Brain microvascular endothelial cell (primary cell): ENCODE results near the gene KIAA1328.

Experiments
- DNase-seq: peaks from one replicate; pipeline ENCODE4 v3.0.0-alpha.2; 2020
- H3K27ac ChIP-seq: fragments of 250-450 bp; sonication (Bioruptor Pico); 2 replicates; pipeline ENCODE4 v1.5.1; 2020; ENCODE audit warnings: mild to moderate bottlenecking, moderate library complexity
- H3K27me3 ChIP-seq: fragments of 250-450 bp; sonication (Bioruptor Pico); replicated peaks from 2 replicates; pipeline ENCODE4 v1.5.1; 2020; ENCODE audit warnings: mild to moderate bottlenecking
- H3K36me3 ChIP-seq: fragments of 250-450 bp; sonication (Bioruptor Pico); replicated peaks from 2 replicates; pipeline ENCODE4 v1.5.1; 2020; ENCODE audit warnings: mild to moderate bottlenecking
- H3K4me3 ChIP-seq: 2 replicates; pipeline ENCODE4 v1.5.1; 2011; ENCODE audit warnings: low read depth, mild to moderate bottlenecking, control low read depth, low read length, moderate library complexity
- in situ Hi-C: cut with HindIII; loops from 2 replicates; pipeline ENCODE4 v1.10.0; 2017; ENCODE audit warnings: low sequenced_read_pairs, low pct_ligation_motif_present
- TF ChIP-seq, protein P1 (sequence below): IDR thresholded peaks from 2 replicates; pipeline ENCODE4 v1.5.1; 2011; ENCODE audit warnings: low read depth, mild to moderate bottlenecking, moderate library complexity, low read length, control low read depth, inconsistent platforms; ENCODE audit errors: missing control alignments

KIAA1328 gene

GRCh38 chr18:37184209-37184868 is 355.4 kb downstream of the KIAA1328 start:
- H3K27me3 ChIP-seq = no peaks in the 10 kb centered on the region
- no peak overlapping the region for H3K4me3 ChIP-seq
- H3K36me3 ChIP-seq = no peaks in the 10 kb centered on the region
- in situ Hi-C loops = no loop called here
- no peak for DNase-seq
- H3K27ac ChIP-seq = no peak overlapping the region
- TF ChIP-seq, protein P1, sequence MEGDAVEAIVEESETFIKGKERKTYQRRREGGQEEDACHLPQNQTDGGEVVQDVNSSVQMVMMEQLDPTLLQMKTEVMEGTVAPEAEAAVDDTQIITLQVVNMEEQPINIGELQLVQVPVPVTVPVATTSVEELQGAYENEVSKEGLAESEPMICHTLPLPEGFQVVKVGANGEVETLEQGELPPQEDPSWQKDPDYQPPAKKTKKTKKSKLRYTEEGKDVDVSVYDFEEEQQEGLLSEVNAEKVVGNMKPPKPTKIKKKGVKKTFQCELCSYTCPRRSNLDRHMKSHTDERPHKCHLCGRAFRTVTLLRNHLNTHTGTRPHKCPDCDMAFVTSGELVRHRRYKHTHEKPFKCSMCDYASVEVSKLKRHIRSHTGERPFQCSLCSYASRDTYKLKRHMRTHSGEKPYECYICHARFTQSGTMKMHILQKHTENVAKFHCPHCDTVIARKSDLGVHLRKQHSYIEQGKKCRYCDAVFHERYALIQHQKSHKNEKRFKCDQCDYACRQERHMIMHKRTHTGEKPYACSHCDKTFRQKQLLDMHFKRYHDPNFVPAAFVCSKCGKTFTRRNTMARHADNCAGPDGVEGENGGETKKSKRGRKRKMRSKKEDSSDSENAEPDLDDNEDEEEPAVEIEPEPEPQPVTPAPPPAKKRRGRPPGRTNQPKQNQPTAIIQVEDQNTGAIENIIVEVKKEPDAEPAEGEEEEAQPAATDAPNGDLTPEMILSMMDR = no peak

DNA sequence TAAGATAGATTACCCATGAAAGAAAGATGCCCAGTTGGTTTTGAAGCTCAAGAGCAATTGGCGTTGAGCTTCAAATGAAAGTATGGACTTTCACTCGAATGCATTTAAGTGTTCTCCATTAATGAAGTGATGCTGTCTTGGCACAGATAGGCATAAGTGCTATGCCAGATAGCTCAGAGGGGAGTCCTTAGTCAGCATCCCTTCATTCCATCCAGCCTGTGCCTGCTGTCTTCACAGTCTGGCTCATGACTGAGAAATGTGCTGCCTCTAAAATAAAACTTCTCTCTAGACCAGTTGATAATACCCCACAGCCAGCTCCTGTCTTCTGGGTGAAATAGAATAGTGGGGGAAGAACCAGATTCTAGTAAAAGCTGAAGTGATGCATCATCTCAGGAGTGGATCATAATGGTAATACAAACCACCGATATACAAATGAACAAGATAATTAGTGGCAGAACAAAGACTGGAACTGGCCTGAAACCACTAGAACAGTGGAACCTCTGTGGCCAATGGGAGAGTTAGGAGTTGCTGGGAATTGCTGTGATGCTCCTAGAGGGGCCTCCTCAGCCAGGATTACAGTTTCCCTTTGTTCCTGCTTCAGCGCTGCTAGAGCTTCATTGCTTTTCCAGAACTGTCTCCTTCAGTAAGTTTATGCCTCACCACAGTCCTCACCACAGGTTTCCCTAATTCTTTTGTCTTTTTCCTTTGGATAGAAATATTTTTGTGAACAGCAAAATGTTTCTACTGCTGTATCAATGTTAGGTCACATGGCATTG is 359.3 kb downstream of the KIAA1328 start:
- H3K36me3 ChIP-seq = no peaks in the 10 kb centered on the region
- H3K27me3 ChIP-seq = no peaks in the 10 kb centered on the region
- no peak overlapping the region for H3K27ac ChIP-seq
- TF ChIP-seq, protein P1 = no peak
- in situ Hi-C loops = no loop called here
- DNase-seq = no peak
- no peak overlapping the region for H3K4me3 ChIP-seq

- Histone ChIP-seq H3K27ac (no peak overlapping the region), H3K4me3 (no peak overlapping the region), H3K36me3 (no peaks in the 10 kb centered on the region), H3K27me3 (no peaks in the 10 kb centered on the region)
- no peak for DNase-seq
- TF ChIP-seq, protein P1 = no peak
- in situ Hi-C loops = no loop called here
Measured at GRCh38 chr18:37199741-37200140, 370.8 kb downstream of the KIAA1328 start.

- Histone ChIP-seq H3K36me3 (no peaks in the 10 kb centered on the region), H3K27ac (no peak overlapping the region), H3K27me3 (no peaks in the 10 kb centered on the region), H3K4me3 (no peak overlapping the region)
- in situ Hi-C loops = no loop called here
- TF ChIP-seq, protein P1 = no peak
- no peak for DNase-seq
Measured at GRCh38 chr18:37207343-37207742, 378.4 kb downstream of the KIAA1328 start.

DNA sequence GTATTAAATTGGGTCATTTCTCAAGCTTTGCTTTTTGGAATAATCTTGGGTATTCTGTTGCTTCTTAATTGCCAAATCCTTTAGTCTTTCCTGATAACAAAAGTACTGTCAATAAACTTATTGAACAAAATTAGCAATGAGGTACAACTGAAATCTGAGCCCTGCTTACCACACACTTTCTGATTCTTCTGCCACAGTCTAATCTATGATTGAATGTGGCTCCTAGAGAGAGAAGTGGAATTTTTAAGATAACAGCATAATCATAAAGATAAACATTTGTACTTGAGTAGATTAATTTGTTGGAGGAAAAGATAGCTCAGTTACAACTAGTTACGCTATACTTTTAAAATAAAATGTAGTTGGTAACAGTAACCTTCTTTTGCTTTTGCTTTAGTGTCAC is 381.9 kb downstream of the KIAA1328 start:
- TF ChIP-seq, protein P1 = no peak
- Histone ChIP-seq H3K27me3 (no peaks in the 10 kb centered on the region), H3K27ac (no peak overlapping the region), H3K4me3 (no peak overlapping the region), H3K36me3 (no peaks in the 10 kb centered on the region)
- DNase-seq = no peak
- in situ Hi-C loops = no loop called here
